Chondrocyte (in vitro differentiated cells): ENCODE measurements around the gene DYRK4. TPM values are rescaled to one million over a fixed set of nuclear protein-coding genes. Genes with fewer than 3 reads are reported as not detected.

Experiments used
- DNase-seq: peaks from one replicate; pipeline ENCODE4 v3.0.0; 2021; ENCODE audit warnings: mixed read lengths, low spot score
- H3K27ac Mint-ChIP-seq: one replicate; pipeline ENCODE4 v1.8.0; 2021; ENCODE audit warnings: mild to moderate bottlenecking, moderate library complexity, mixed read lengths; ENCODE audit not compliant: unreplicated experiment
- H3K27me3 Mint-ChIP-seq: 2 replicates; pipeline ENCODE4 v1.8.0; 2021; ENCODE audit warnings: low read depth, mixed read lengths
- H3K36me3 Mint-ChIP-seq: 2 replicates; pipeline ENCODE4 v1.8.0; 2021; ENCODE audit warnings: low read depth, mixed read lengths
- H3K4me1 Mint-ChIP-seq: 2 replicates; pipeline ENCODE4 v1.8.0; 2021; ENCODE audit warnings: low read depth, mild to moderate bottlenecking, mixed read lengths
- H3K4me3 Mint-ChIP-seq: one replicate; pipeline ENCODE4 v1.8.0; 2021; ENCODE audit warnings: mild to moderate bottlenecking, moderate library complexity, mixed read lengths; ENCODE audit not compliant: unreplicated experiment
- H3K9me3 Mint-ChIP-seq: 2 replicates; pipeline ENCODE4 v1.8.0; 2021; ENCODE audit warnings: low read depth, mixed read lengths
- total RNA-seq: library from RNA; stranded (reverse); gene quantifications from 3 replicates; pipeline ENCODE4 v1.2.1, GENCODE V29; 2021
- TF ChIP-seq, protein P1 (sequence below): fragments of 200-600 bp; sonication (generic); IDR thresholded peaks from 2 replicates; pipeline ENCODE4 v1.5.0; 2021; ENCODE audit warnings: antibody characterized with exemption, mild to moderate bottlenecking, moderate library complexity

The DYRK4 gene
- total RNA-seq, 1 donor from 2014 or later: 37.9 TPM

DNA sequence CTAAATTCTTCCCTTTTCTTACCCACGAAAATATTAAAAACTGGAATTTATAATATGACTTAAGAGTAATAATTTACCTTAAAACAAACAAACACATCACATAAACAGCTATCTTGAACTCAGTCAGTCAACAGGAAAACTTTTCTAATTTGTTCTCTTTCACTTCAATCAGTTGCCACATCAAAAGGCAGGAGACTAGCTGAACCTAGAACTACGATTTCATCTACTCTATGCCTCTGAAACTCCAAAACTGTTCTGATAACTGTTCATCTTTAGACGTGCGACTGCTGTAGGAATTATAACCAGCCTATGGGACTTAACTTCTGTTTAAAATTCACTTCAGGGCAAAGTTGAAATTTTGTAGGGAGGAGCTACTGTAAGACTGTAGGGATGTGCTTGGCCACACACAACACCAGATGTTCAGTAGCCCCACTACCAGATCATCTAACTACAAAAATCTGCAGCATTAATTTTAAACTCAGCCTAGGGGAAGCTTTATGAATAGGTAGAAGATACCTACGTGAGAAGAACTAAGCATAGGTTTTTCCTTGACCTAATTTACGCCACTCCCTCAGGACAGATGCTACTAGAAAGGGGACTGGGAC lies 30.9 kb upstream of the DYRK4 start:
- H3K4me3 Mint-ChIP-seq: no peak overlapping the region
- DNase-seq: no peak
- no peaks in the 10 kb centered on the region for H3K27me3 Mint-ChIP-seq
- H3K27ac Mint-ChIP-seq: no peak overlapping the region
- H3K36me3 Mint-ChIP-seq: no peaks in the 10 kb centered on the region
- H3K4me1 Mint-ChIP-seq: peaks cover under 1% of the 10 kb centered on the region
- TF ChIP-seq, protein P1, sequence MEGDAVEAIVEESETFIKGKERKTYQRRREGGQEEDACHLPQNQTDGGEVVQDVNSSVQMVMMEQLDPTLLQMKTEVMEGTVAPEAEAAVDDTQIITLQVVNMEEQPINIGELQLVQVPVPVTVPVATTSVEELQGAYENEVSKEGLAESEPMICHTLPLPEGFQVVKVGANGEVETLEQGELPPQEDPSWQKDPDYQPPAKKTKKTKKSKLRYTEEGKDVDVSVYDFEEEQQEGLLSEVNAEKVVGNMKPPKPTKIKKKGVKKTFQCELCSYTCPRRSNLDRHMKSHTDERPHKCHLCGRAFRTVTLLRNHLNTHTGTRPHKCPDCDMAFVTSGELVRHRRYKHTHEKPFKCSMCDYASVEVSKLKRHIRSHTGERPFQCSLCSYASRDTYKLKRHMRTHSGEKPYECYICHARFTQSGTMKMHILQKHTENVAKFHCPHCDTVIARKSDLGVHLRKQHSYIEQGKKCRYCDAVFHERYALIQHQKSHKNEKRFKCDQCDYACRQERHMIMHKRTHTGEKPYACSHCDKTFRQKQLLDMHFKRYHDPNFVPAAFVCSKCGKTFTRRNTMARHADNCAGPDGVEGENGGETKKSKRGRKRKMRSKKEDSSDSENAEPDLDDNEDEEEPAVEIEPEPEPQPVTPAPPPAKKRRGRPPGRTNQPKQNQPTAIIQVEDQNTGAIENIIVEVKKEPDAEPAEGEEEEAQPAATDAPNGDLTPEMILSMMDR: no peak
- H3K9me3 Mint-ChIP-seq: no peaks in the 10 kb centered on the region

DNA sequence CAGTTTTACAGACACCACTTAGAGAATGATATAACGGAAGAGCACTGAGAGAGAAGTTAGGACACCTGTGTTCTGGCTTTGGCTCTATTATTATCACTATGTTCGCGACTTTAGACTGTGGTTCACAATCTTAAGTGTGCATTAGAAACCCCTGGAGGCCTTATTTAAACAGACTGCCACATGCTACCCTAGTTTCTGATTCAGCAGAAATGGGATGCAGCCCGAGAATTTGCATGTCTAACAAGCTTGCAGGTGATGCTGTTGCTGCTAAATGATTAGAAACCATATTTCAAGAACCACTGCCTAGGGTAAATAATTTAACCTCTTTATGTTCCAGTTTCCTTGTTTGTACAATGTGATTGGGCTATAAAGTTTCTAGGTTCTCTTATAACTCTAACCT lies 26.9 kb upstream of the DYRK4 start:
- H3K27ac Mint-ChIP-seq: no peak overlapping the region
- H3K9me3 Mint-ChIP-seq: no peaks in the 10 kb centered on the region
- no peaks in the 10 kb centered on the region for H3K36me3 Mint-ChIP-seq
- H3K4me1 Mint-ChIP-seq: peaks cover 34% of the 10 kb centered on the region
- no peaks in the 10 kb centered on the region for H3K27me3 Mint-ChIP-seq
- DNase-seq: no peak
- TF ChIP-seq, protein P1: no peak
- H3K4me3 Mint-ChIP-seq: no peak overlapping the region

DNA sequence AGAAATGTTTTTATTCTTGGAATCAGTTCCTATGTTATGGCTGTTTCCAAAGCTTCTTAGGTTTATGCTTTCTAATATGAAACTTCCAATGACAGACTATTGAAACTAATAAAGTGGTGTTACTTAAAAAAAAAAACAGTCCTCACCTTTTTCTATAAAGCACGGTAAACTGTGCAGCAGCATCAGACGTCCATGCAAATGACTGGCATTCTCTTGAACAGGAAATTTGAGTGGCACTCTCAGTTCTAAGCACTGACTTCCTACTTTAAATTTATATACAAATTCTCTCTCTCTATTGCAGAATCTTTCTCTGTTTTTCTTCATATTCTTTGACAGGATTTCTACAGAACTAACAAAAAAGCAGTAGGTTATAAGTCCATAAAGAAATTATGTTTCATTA lies 26.1 kb upstream of the DYRK4 start:
- no peak overlapping the region for H3K27ac Mint-ChIP-seq
- no peaks in the 10 kb centered on the region for H3K27me3 Mint-ChIP-seq
- no peaks in the 10 kb centered on the region for H3K9me3 Mint-ChIP-seq
- H3K36me3 Mint-ChIP-seq: no peaks in the 10 kb centered on the region
- TF ChIP-seq, protein P1: no peak
- no peak for DNase-seq
- peaks cover 34% of the 10 kb centered on the region for H3K4me1 Mint-ChIP-seq
- H3K4me3 Mint-ChIP-seq: no peak overlapping the region

DNA sequence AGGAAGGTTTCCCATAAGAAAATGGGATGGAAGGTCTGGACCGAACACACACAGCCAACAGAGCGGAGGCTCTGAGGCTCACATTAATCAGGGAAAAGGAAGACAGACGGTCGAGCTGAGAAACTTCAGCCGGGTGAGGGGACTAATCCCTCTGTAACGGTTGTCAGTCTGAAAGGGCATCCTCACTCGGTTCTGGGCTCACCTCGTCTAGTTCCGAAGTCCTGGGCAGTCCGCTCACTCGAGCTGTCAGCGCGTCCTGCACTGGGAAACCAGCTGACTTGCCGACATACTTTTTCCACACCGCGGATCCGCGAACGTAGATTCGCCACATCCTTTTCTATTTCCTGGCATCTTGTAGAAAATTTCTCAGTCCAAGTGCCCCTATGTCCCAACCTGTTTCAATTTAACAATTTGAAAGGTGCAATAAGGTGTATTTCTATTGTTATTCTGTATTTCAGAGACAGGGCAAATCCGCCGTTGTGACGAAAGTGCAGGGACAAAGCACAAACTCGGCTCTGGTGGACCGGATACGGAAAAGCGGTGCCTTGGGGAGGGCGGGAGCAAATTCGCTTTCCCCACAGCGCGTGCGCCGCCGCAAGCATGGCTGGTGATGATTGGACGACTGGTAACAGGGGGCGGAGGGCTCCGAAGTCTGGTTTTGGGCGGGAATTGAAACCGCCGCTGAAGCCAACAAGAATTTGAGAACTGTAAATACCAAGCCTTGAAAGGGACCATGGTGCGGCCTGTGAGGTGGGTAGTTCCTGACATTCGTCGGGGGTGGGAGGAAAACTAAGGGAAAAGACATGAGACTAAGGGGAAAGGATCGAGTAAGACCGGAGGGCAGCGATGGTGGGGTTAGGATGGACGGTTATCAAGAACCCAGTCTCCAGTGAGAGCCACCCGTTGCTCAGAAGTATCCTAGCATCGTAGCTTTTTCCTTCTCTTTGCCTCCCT lies 23.5 kb upstream of the DYRK4 start, which contains the start of gene RAD51AP1:
Gene RAD51AP1, plus strand, starts transcription at position 684 of the 954 bp plus-strand sequence. Its CDS starts 50 bp downstream, at position 734.
- peaks cover 34% of the 10 kb centered on the region for H3K4me1 Mint-ChIP-seq
- H3K9me3 Mint-ChIP-seq: no peaks in the 10 kb centered on the region
- peak within 1 kb of the TSS; percentile 98 for H3K27ac Mint-ChIP-seq
- peak within 1 kb of the TSS; percentile 99 for H3K4me3 Mint-ChIP-seq
- no peaks in the 10 kb centered on the region for H3K27me3 Mint-ChIP-seq
- peak; percentile 97 for DNase-seq
- no peaks in the 10 kb centered on the region for H3K36me3 Mint-ChIP-seq
- TF ChIP-seq, protein P1: no peak

DNA sequence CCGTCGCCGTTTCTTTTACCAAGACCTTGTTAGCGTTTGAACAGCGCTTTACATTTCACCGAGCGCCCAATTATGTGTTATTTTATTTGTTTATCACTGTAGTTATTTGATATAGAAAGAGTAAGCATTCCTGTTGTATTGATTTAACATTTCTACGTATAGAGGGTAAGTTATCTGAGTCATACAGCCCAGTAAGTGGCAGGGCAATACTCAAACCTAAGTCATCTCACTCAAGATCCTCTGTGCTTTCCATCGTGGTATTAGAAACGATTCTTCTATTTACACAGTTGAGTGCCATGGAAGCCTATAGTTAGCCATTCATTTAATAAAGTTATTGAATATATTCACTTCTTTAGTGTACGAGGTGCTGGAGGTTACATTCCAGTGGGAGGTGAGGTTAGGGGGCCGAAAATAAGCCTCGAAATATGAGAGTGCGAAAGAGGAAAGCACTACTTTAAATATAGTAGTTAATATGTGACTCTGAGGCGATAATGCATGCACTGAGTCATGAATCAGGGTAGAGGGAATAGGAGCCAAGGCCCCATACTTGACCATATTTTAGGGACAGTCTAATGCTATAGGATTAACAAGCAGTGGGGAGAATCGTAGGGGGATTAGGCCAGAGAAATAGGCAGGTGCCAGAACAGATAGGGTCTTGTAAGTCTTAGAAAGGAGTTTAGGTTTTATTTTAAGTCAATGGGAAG lies 22.7 kb upstream of the DYRK4 start:
- H3K4me3 Mint-ChIP-seq: peak overlapping the region; percentile 99
- no peak for DNase-seq
- peaks cover 34% of the 10 kb centered on the region for H3K4me1 Mint-ChIP-seq
- TF ChIP-seq, protein P1: no peak
- H3K27ac Mint-ChIP-seq: peak overlapping the region; percentile 98
- H3K9me3 Mint-ChIP-seq: no peaks in the 10 kb centered on the region
- no peaks in the 10 kb centered on the region for H3K27me3 Mint-ChIP-seq
- H3K36me3 Mint-ChIP-seq: no peaks in the 10 kb centered on the region
